HG02852 (cell line): ENCODE data around the gene LHFPL3.
A peak's percentile ranks its signal among the peaks of the same experiment; 100 is the strongest.

Experiments used
- ATAC-seq: cut with Tn5 transposase; IDR thresholded peaks from one replicate; pipeline ENCODE4 v1.9.1; 2021; ENCODE audit warnings: mild to moderate bottlenecking, moderate library complexity; ENCODE audit not compliant: unreplicated experiment

Gene LHFPL3

GRCh38 chr7:104838537-104839299, 510.3 kb downstream of the LHFPL3 start:
- peak; percentile 38 for ATAC-seq

GRCh38 chr7:104839842-104840241, 511.4 kb downstream of the LHFPL3 start:
- no peak for ATAC-seq

- ATAC-seq, result no peak
Measured at GRCh38 chr7:104841798-104842197, 513.4 kb downstream of the LHFPL3 start.

- no peak for ATAC-seq
Measured at GRCh38 chr7:104843198-104843597, 514.8 kb downstream of the LHFPL3 start.

- no peak for ATAC-seq
Measured at GRCh38 chr7:104845557-104845956, 517.2 kb downstream of the LHFPL3 start.

GRCh38 chr7:104846731-104847130, 518.3 kb downstream of the LHFPL3 start:
- no peak for ATAC-seq

GRCh38 chr7:104848138-104848990, 520.0 kb downstream of the LHFPL3 start:
- peak; percentile 47 for ATAC-seq

- ATAC-seq, result no peak
Measured at GRCh38 chr7:104850374-104850773, 522.0 kb downstream of the LHFPL3 start.

GRCh38 chr7:104851268-104851667, 522.9 kb downstream of the LHFPL3 start:
- no peak for ATAC-seq

GRCh38 chr7:104852386-104852785, 524.0 kb downstream of the LHFPL3 start:
- no peak for ATAC-seq

- no peak for ATAC-seq
Measured at GRCh38 chr7:104855861-104856260, 527.5 kb downstream of the LHFPL3 start.

GRCh38 chr7:104857458-104858425, 529.3 kb downstream of the LHFPL3 start:
- ATAC-seq, result no peak

- no peak for ATAC-seq
Measured at GRCh38 chr7:104859754-104860426, 531.5 kb downstream of the LHFPL3 start.

GRCh38 chr7:104861729-104862390, 533.5 kb downstream of the LHFPL3 start:
- no peak for ATAC-seq

- no peak for ATAC-seq
Measured at GRCh38 chr7:104862719-104863118, 534.3 kb downstream of the LHFPL3 start.

GRCh38 chr7:104873401-104873800, 545.0 kb downstream of the LHFPL3 start:
- ATAC-seq, result no peak

GRCh38 chr7:104878577-104878976, 550.2 kb downstream of the LHFPL3 start:
- ATAC-seq, result peak; percentile 88

- ATAC-seq, result peak; percentile 5
Measured at GRCh38 chr7:104883248-104883717, 554.9 kb downstream of the LHFPL3 start.

- peak; percentile 92 for ATAC-seq
Measured at GRCh38 chr7:104883718-104884452, 555.5 kb downstream of the LHFPL3 start.
